ENCODE data around the gene SPOCK1. TPM values are rescaled to one million over a fixed set of nuclear protein-coding genes. Genes with fewer than 3 reads are reported as not detected.

Gene SPOCK1
- total and polyA plus RNA-seq, 2 donors (not counting 3 experiments of a cell fraction or from before 2014, with no cell fraction given) = 144 to 280 TPM

- no TSS peak for BruUV-seq (replicated peaks)
- Histone ChIP-seq H3K79me2 (ENCODE audit: control insufficient read depth, insufficient read depth, low read length) (peaks cover 8% of the 10 kb centered on the region), H3K36me3 (ENCODE audit: control insufficient read depth in 2 of 2, extremely low read depth in 1 of 2, insufficient read depth in 2 of 2, low read length in 2 of 2) (no peaks in the 10 kb centered on the region), H3K9me3 (replicated peaks; ENCODE audit: control insufficient read depth, insufficient read depth, low read length) (no peaks in the 10 kb centered on the region), H3K9ac (replicated peaks; ENCODE audit: extremely low read depth, insufficient read depth, low read length) (no peak overlapping the region), H4K20me1 (replicated peaks; ENCODE audit: control insufficient read depth, extremely low read depth, insufficient read depth, low read length) (no peaks in the 10 kb centered on the region), H2AFZ (ENCODE audit: low read depth, low read length) (no peak overlapping the region), H3K4me1 (ENCODE audit: control insufficient read depth, extremely low read depth, insufficient read depth, low read length) (peaks cover 30% of the 10 kb centered on the region), H3K27ac (ENCODE audit: insufficient read depth, low read depth, low read length) (no peak overlapping the region), H3K9me1 (replicated peaks; ENCODE audit: control insufficient read depth, extremely low read depth, insufficient read depth, low read length) (no peaks in the 10 kb centered on the region), H3K4me2 (ENCODE audit: insufficient read depth, low read length) (no peak overlapping the region), H3K27me3 (ENCODE audit: control insufficient read depth in 2 of 2, insufficient read depth in 2 of 2, low read length in 2 of 2) (no peaks in the 10 kb centered on the region), H3K4me3 (replicated peaks in 1 of 3; ENCODE audit: insufficient read depth in 1 of 3, low read depth in 1 of 3, low read length in 3 of 3) (no peak overlapping the region)
- no peak for TF ChIP-seq GATA2 (IDR thresholded peaks at IDR 0.05; ENCODE audit: insufficient read depth, insufficient read length, low read depth, low read length)
- TF ChIP-seq CTCF (IDR thresholded peaks at IDR 0.05; ENCODE audit: extremely low read depth in 1 of 2, insufficient read depth in 1 of 2, low read depth in 1 of 2, low read length in 2 of 2) = no peak
- no peak for TF ChIP-seq POLR2AphosphoS5 (IDR thresholded peaks at IDR 0.05; ENCODE audit: insufficient read depth, low read depth, low read length)
- no peak for TF ChIP-seq JUN (IDR thresholded peaks at IDR 0.05; ENCODE audit: borderline replicate concordance, insufficient read depth, insufficient read length, low read depth)
- TF ChIP-seq FOS (IDR thresholded peaks at IDR 0.05; ENCODE audit: borderline replicate concordance, insufficient read depth, low read length) = no peak
- no peak for TF ChIP-seq MAX (IDR thresholded peaks at IDR 0.05; ENCODE audit: insufficient read depth, insufficient read length)
- no peak for TF ChIP-seq POLR2A (IDR thresholded peaks at IDR 0.05; ENCODE audit: low read depth, low read length)
- no peak for TF ChIP-seq EZH2 (IDR thresholded peaks at IDR 0.05; ENCODE audit: borderline replicate concordance, low read depth, low read length, severe bottlenecking)
- TF ChIP-seq MYC (IDR thresholded peaks at IDR 0.05; ENCODE audit: low read depth, low read length) = no peak
- dilution Hi-C loops (cut with MboI; ENCODE audit: extremely low pct_ligation_motif_present, low sequenced_read_pairs) (no loop called here), intact Hi-C loops (cut with micrococcal nuclease) (loop anchor here (5.0 to 10.0 kb wide), 3 partner anchors 47 to 266 kb away; no protein-coding TSS in a partner anchor)
- CTCF ChIA-PET = interaction anchor here (0.6 to 3.2 kb wide), 3 partner anchors 9 to 593 kb away, joined by 3 to 19 read pairs (median 3); no protein-coding TSS in a partner anchor
- FAIRE-seq (no peak), DNase-seq (ENCODE audit: low read depth, low spot score) (no peak)
- POLR2A ChIA-PET = no interaction called here
Measured at GRCh38 chr5:137070521-137070920, 428.6 kb downstream of the SPOCK1 start.

Data from endothelial cell of umbilical vein (primary cell).